HG03025 (cell line): Measurements from ENCODE around the gene ALCAM.
"Not testable (repeated sequence)": the region's sequence is repeated elsewhere in the genome, so short reads cannot be mapped to it uniquely, and the experiment has no call there.

ENCODE experiments used
- ATAC-seq: cut with Tn5 transposase; IDR thresholded peaks from one replicate; pipeline ENCODE4 v1.9.1; 2021; ENCODE audit warnings: mild to moderate bottlenecking, moderate library complexity; ENCODE audit not compliant: unreplicated experiment, low FRiP score

Gene ALCAM

DNA sequence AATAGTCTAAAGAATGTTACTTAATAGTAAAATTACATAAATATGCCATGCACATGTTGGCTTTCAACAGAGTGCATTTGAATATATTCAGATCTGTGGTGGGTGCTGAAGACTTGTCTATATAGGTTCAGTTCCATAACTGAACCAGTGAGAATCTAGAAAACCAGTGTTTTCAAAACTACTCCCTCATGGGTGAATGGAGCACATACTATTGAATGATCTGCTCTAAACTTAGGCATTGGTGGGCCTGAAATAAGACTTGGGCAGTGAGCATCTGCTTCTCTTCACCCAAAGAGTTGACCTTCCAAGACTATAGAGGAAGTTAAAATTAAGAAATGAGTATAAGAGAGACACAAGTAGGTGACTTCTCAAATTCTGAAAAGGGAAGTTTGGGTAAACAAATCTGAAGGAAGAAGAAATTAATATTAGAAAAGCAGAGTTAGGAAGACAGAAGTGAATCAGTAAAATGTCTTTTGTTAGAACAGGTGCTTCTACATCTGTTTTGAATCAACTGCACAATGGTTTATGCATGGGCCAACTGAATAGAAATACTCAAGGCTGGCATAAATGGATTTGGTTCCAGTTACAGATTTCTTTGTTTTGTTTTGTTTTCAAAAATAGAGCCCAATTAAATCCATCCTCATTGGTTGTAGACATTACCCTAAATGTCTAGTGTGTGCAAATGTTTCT, 19.3 kb downstream of the ALCAM start:
- peak; percentile 78 for ATAC-seq

DNA sequence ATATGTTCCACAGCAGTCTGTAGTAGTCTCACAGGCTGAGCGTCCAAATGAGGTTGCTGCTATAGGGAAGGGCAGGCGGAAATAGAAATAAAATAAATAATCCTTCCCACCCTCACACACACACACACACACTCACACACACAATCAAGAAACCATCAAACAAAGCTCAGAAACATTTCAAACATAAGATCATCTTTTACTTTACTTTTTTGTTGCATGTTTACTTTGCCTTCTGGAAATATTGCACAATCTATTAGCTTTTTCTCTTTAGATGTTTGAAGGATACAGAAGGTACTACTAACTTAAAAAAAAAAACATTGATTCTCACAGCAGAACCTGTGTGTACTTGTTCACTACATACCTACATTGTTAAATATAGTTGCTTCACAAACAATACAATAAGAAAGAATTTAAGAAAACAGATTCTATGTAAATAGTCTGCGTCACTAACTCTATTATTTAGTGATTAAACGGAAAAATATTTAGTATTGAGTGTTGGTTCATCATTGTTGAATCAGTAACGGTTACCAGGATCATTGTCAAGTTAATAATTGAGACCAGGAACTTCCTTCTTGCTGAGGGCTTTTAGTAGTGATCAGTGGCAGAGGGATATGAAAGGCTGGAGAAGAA, 20.5 kb downstream of the ALCAM start:
- ATAC-seq, result no peak

DNA sequence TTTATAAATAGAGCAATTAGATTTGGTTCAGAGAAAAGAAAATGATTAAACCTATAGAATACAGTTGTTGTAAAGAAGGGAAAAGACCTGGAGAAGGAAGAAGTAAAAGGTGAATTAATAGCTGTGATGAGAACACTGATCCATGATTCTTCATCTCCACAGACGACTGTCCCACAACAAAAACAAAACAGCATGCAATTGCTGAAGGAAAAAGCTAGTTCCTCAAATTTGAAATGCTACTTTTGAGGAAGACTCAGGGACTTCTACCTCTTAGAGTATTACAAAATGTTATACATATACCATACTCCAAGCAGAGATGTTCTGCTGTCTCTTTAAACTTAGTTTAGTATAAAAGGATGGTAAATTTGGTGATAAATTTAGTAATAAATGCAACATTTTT, 21.5 kb downstream of the ALCAM start:
- no peak for ATAC-seq

DNA sequence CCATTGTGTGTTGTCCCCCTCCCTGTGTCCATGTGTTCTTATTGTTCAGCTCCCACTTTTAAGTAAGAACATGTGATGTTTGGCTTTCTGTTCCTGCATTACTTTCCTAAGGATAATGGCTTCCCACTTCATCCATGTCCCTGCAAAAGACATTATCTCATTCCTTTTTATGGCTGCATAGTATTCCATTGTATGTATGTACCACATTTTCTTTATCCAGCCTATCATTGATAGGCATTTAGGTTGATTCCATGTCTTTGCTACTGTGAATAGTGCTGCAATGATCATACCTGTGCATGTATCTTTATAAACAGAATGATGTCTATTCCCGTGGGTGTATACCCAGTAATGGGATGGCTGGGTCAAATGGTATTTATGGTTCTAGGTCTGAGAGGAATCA, 23.1 kb downstream of the ALCAM start:
- not testable (repeated sequence) for ATAC-seq

DNA sequence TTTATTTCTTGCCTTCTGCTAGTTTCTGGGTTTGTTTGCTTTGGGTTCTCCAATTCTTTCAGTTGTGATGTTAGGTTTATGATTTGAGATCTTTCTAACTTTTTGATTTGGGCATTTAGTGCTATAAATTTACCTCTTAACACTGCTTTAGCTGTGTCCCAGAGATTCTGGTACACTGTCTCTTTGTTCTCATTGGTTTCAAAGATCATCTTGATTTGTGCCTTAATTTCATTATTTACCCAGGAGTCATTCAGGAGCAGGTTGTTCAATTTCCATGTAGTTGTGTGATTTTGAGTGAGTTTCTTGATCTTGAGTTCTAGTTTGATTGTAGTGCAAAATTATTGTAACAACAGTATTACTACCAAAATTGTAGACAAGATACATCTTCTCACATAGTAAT, 25.9 kb downstream of the ALCAM start:
- not testable (repeated sequence) for ATAC-seq

DNA sequence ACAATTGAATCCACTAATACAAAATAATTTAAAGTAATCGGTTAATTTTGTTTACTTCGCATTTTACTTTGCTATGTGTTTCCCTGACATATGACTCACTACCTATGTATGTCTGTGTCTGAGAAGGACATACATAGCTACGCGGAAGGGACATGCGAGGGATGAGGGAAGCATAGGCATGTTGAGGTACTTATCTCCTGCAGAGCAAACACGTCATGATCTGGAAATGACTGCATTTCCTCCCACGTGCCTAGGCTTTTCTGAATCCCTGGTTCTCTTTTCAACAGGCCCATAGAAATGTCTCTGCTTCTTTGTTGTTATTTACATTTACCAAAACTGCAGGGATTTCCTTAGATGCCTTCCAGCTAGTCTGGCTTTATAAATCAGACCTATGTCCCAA, 27.5 kb downstream of the ALCAM start:
- no peak for ATAC-seq

DNA sequence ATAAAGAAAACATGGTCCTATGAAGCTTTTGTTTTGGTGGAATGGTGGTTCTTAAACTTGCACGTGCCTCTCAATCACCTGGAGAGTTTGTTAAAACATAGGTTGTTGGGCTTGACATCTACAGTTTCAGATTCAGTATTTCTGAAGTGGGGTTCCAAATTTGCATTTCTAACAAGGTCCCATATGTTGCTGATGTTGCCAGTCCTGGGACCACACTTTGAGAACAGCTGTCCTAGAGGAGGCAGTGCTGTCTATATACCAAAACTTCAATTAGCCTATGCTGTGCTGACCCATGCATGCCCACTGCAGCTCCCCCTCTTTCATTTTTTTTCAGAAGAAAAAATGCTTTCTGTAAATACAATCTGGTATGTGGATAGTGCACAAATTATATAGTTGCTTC, 31.3 kb downstream of the ALCAM start:
- ATAC-seq, result no peak

DNA sequence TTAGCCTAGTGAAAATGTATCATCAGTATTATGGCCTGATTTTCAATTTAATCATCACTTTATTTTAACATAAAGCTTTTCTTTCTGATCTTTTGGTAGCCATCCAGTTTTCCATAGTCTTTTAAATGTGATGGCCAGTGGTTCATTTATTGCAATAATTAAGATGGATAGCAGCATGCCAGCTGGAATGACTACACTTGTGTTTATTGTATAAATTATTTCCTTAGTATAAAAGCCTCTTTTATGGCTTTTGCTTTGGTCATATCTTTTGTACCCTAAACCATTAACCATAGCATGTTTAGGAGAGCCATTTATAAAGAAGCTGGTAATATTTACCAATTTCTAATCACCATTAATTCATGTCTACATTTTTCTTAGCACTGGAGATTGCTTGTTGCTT, 31.7 kb downstream of the ALCAM start:
- no peak for ATAC-seq

DNA sequence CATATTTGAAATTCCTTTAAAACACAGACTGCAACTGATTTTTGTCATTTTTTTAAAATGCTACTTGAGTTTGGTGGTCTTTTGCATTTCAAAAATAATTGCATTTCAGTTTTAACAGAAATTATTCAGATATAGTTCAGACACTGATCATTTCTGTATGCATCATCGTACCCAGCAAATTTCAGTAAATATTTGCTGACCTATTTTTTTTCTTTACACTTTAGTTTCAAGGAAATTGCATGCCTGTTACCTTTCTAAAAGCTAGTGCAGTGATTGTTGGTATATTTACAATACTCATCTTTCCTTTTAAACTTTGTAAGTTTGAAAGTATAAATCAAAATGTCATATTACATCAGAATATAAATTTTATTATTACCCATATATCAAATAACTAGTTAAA, 32.4 kb downstream of the ALCAM start:
- ATAC-seq, result no peak

DNA sequence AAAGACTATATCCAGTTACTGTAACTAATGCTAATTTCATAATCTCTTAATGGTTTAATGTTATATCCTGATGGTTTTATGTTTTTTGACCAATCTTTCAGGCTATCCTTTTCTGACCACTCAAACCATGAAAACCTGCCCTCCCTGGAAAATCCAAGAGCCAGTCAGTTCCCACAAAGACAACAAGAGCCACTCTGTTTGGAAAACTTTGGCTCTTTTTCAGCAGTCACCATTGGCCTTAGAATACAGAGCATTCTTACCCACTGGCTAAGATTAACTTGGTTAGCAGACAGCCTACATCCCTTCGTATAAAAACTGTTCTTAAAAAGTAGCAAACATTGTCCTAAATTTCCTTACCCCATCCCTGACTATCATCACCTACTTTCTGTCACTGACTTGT, 32.9 kb downstream of the ALCAM start:
- no peak for ATAC-seq

DNA sequence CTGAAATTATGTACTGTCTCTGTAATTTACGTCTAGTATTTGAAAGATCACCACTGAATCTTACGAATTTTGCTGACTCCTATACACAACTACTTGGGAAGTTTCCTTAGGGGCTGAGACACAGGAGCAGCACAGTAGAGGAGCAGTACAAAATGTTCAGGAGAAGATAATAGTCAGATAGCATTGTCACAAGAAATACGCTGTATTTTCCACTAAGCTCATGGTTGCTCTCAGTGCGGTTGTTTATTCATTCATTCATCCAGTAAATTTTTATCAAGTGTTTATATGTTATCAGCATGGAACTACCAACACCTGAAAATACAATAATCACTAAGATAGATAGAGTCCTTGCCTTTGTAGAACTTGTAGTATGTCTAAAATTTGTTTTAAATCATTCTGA, 34.5 kb downstream of the ALCAM start:
- no peak for ATAC-seq

DNA sequence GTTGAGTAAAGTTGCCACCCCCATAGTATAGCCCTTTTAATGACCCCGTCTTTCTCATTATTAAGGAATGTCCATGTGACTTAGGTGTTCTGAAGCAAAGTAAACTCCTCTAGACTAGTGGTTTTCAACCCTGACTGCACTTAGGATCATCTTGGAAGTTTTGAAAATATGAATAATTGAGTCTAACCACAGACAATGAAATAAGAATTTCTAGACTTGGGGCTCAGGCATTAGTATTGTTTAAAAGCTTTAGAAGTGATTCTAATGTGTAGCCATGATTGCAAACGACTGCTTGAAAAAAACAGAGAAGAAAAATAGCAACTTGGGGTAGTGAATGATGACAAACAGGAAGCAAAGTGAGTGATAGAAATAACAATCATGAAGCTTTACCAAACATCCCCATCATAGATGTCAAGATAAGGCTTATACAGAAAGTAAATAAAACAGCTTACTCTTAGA, 35.0 kb downstream of the ALCAM start:
- no peak for ATAC-seq

DNA sequence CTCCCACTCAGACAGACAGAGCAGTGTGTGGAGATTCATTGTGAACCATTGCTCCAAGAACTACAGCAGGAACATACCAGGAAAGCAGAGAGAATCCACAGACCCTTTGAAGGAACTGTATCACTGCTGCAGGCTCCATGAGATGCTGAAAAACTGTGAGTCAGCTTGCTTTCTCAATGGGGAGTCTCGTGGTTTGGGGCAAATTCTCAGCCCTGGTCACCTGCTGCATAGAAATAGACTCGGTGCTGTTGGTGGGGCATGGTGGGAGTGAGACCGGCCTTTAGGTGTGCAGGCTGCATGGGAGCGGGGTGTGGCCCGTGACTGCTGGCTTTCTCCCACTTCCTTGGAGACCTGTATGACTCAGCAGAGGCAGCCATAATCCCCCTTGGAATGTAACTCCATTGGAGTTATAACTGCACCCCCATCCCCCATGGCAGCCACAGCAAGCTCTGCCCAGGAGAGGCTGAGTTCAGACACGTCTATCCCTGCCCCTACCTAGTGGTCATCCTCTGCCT, 35.6 kb downstream of the ALCAM start:
- ATAC-seq, result no peak

DNA sequence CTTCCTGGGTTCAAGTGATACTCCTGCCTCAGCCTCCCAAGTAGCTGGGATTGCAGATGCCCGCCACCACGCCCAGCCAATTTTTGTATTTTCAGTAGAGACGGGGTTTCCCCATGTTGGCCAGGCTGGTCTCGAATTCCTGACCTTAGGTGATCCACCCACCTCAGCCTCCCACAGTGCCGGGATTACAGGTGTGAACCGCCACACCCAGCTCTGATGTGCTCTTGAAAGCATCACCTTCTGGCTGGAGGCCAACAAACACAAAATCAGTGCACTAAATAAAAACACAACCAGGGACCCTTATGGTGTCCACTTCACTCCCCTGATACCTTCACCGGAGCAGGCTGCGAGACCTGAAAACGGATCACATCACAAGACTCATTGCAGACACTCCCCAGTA, 36.3 kb downstream of the ALCAM start:
- ATAC-seq, result not testable (repeated sequence)

DNA sequence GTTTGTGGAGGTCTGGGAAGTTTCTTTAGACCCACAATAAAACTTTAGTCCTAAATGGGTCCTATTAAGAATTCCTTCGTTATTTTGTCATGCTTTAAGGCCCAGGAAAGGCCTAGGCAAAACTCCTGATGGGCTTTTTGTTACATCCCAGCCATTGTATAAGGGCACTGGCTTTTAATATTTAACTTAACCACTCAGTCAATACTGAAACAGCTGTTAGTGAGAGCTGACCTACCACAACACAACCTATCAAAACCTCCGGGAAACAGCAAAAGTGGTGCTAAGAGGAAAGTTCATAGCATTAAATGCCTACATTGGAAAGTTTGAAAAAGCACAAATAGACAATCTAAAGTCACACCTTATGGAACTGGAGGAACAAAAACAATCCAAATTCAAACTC, 39.6 kb downstream of the ALCAM start:
- ATAC-seq, result no peak

DNA sequence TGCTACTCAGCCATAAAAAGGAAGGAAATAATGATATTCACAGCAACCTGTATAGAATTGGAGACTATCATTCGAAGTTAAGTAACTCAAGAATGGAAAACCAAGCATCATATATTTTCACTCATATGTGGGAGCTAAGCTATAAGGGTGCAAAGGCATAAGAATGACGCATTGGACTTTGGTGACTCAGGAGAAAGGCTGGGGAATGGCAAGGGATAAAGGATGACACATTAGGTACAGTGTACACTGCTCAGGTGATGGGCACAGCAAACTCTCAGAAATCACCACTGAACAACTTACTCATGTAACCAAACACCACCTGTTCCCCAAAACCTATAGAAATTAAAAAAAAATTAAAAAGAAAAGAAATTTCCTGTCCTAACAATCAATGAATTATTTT, 42.7 kb downstream of the ALCAM start:
- ATAC-seq, result no peak

DNA sequence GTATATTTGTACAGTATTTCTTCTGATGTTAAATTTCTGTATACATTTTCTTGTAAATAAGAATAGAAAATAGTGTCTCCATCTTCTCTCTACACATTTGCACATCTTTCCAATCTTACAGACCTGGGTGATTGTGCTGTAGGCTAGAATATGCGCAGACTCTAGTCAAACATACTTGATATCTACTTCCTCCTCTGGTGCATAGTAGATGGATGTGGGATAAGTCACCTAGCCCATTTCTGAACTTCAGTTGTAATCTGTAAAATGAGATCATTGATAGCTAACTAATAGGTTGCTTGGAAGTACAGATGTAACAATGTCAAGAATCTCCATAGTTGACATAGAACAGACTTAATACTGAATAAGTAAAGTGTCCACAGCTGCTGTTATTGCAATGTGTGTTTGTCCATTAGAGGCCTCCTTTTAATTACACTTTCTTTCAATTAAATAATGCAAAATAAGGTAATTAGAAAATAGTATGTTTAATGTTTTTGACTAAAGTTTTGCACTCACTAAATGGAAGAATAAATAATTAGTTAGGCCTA, 46.7 kb downstream of the ALCAM start:
- ATAC-seq, result no peak

DNA sequence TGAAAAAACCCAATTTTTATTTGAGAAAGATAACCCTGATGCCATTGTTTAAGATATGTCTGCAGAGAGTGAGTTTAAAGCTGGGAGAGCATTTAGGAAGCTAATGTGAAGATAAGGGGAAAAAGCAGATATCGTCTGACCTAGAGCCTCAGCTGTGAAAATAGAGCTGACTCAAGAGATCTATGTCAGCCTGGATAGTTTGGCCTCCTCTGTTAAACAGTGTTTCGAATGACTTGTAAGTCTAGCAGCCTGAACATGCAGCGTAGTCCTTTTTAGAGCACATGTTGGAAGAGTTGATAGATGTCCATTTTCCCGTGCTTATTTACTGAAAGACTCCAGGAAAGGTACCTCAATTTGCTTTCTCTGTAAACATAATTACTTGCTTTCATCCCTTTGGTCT, 48.1 kb downstream of the ALCAM start:
- ATAC-seq, result no peak

DNA sequence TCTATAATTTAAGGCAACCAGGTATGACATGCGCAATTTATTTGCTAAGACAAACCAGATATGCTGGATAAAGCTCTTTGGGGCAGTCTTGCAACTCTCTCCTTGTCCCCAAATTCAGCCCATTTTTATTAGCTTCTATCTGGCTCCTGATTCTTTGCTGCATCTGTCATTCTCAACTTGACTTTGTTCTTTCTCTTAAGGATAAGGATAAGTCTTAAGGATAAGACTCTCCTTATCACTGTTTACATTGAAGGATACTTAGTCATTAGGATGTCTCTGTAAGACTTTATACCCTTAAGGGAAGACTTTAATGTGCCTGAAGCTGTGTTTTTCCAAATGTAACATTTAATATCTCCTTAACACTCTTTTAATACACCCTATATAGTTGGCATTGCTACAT, 49.2 kb downstream of the ALCAM start:
- ATAC-seq, result no peak

DNA sequence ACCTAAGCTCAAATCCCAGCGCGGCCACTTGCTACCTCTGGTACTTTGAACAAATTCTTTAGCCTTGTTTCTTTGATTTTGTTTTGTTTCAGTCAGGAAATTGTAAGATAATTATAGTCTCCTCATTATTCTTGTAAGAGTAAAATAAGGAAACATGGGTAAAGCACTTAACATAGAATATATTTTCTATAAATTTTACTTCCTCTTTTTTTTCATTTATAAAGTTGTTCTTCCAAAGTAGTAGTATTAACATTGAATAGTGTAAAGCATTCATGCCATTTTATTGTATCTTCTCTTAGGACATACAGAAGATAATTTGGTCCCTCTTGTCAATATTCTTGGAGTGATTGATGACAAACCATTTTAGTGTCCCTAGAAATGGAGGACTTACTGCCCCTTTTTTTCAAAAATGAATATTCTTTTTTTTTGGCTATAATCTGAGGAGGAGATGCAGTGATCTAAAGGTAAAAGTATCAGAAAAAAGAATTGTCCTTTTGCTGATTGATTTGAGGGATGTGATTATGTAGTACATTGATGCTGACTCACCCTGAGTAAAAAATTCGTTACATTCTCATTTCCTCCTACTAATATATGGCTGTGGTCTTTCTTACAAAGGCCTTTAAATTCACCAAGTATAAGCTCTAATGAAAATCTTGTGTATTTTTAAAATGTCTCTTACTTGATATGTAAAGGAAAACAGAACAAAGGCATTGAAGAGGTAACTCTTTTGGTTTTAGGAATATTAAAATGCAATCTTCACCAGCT, 51.0 kb downstream of the ALCAM start:
- ATAC-seq, result no peak

DNA sequence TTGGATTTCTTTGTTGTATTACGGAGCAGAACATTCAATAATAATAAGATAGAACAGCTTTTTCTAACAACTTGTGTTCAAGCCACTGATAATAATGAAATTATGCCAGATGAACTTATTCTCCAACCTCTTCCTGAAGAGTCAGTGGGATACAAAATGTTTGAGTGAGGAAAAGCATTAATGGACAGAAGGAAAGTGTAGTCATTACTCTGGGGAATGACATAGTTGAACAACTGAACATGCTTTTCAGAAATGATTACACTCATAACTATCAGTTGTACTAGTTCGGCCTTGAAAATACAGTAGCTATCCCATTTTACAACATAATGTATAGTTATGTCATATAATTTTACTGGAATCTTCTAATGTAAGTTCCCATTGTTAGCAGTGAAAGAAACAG, 55.9 kb downstream of the ALCAM start:
- no peak for ATAC-seq
